IMR-90 (cell line): Measurements from ENCODE around the gene KCNAB1.

Experiments
- FOS ChIP-seq: fragments of 150-350 bp; IDR thresholded peaks from 2 replicates; pipeline ENCODE4 v1.6.1; 2016; ENCODE audit warnings: low read depth, low read length
- MAFK ChIP-seq: IDR thresholded peaks from 2 replicates; pipeline ENCODE4 v1.6.1; 2012; ENCODE audit warnings: low read depth, low read length, improper control_type of control experiment
- MXI1 ChIP-seq: IDR thresholded peaks from 2 replicates; pipeline ENCODE4 v1.6.1; 2012; ENCODE audit warnings: low read depth, mild to moderate bottlenecking, low read length, moderate library complexity, borderline replicate concordance
- POLR2A ChIP-seq: IDR thresholded peaks from 2 replicates; pipeline ENCODE4 v1.6.1; 2012; ENCODE audit warnings: mild to moderate bottlenecking, low read depth, low read length
- RAD21 ChIP-seq: IDR thresholded peaks from 2 replicates; pipeline ENCODE4 v1.6.1; 2012; ENCODE audit warnings: low read length, improper control_type of control experiment
- RFX5 ChIP-seq: IDR thresholded peaks from 2 replicates; pipeline ENCODE4 v1.8.0; 2012; ENCODE audit warnings: low read depth, mild to moderate bottlenecking, low read length, moderate library complexity
- TF ChIP-seq, protein P1 (sequence below): conservative IDR thresholded peaks from 2 replicates; pipeline ENCODE4 v1.5.1; 2012; ENCODE audit warnings: mild to moderate bottlenecking, low read depth, low read length, improper control_type of control experiment
- TF ChIP-seq, protein P2 (sequence below): fragments of 150-350 bp; IDR thresholded peaks from 2 replicates; pipeline ENCODE4 v1.6.1; 2016; ENCODE audit warnings: low read depth, mild to moderate bottlenecking, low read length, moderate library complexity, borderline replicate concordance

DNA sequence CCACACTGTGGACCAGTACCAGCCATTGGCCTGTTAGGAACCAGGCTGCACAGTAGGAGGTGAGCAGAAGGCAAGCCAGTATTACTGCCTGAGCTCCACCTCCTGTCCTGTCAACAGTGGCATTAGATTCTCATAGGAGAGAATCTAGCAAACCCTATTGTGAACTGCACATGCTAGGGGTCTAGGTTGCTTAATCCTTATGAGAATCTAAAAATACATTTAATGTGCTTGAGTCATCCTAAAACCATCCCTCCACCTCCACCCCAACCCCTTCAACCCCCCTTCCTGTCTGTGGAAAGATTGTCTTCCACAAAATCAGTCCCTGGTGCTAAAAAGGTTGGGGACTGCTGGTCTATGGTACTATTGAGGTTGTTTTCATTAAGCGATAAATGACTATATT lies 49.3 kb upstream of the KCNAB1 start:
- TF ChIP-seq RAD21, result no peak
- TF ChIP-seq, protein P1, sequence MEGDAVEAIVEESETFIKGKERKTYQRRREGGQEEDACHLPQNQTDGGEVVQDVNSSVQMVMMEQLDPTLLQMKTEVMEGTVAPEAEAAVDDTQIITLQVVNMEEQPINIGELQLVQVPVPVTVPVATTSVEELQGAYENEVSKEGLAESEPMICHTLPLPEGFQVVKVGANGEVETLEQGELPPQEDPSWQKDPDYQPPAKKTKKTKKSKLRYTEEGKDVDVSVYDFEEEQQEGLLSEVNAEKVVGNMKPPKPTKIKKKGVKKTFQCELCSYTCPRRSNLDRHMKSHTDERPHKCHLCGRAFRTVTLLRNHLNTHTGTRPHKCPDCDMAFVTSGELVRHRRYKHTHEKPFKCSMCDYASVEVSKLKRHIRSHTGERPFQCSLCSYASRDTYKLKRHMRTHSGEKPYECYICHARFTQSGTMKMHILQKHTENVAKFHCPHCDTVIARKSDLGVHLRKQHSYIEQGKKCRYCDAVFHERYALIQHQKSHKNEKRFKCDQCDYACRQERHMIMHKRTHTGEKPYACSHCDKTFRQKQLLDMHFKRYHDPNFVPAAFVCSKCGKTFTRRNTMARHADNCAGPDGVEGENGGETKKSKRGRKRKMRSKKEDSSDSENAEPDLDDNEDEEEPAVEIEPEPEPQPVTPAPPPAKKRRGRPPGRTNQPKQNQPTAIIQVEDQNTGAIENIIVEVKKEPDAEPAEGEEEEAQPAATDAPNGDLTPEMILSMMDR, result no peak
- TF ChIP-seq POLR2A, result no peak
- TF ChIP-seq RFX5, result no peak
- TF ChIP-seq, protein P2, sequence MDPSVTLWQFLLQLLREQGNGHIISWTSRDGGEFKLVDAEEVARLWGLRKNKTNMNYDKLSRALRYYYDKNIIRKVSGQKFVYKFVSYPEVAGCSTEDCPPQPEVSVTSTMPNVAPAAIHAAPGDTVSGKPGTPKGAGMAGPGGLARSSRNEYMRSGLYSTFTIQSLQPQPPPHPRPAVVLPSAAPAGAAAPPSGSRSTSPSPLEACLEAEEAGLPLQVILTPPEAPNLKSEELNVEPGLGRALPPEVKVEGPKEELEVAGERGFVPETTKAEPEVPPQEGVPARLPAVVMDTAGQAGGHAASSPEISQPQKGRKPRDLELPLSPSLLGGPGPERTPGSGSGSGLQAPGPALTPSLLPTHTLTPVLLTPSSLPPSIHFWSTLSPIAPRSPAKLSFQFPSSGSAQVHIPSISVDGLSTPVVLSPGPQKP, result no peak
- no peak for TF ChIP-seq MXI1
- no peak for TF ChIP-seq MAFK
- no peak for TF ChIP-seq FOS
